Regular cardiac myocyte (primary cell): ENCODE results near the gene SNX21. TPM values are rescaled to one million over a fixed set of nuclear protein-coding genes. Genes with fewer than 3 reads are reported as not detected.

Experiments
- total RNA-seq: library from RNA; depleted of rRNA; stranded (reverse); fragments of >200 nt; gene quantifications from 2 replicates; pipeline ENCODE4 v1.2.3, GENCODE V29; 2014

The SNX21 gene, protein sequence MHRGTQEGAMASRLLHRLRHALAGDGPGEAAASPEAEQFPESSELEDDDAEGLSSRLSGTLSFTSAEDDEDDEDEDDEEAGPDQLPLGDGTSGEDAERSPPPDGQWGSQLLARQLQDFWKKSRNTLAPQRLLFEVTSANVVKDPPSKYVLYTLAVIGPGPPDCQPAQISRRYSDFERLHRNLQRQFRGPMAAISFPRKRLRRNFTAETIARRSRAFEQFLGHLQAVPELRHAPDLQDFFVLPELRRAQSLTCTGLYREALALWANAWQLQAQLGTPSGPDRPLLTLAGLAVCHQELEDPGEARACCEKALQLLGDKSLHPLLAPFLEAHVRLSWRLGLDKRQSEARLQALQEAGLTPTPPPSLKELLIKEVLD
- 33.4 and 44.0 TPM in 2 replicates for total RNA-seq

DNA sequence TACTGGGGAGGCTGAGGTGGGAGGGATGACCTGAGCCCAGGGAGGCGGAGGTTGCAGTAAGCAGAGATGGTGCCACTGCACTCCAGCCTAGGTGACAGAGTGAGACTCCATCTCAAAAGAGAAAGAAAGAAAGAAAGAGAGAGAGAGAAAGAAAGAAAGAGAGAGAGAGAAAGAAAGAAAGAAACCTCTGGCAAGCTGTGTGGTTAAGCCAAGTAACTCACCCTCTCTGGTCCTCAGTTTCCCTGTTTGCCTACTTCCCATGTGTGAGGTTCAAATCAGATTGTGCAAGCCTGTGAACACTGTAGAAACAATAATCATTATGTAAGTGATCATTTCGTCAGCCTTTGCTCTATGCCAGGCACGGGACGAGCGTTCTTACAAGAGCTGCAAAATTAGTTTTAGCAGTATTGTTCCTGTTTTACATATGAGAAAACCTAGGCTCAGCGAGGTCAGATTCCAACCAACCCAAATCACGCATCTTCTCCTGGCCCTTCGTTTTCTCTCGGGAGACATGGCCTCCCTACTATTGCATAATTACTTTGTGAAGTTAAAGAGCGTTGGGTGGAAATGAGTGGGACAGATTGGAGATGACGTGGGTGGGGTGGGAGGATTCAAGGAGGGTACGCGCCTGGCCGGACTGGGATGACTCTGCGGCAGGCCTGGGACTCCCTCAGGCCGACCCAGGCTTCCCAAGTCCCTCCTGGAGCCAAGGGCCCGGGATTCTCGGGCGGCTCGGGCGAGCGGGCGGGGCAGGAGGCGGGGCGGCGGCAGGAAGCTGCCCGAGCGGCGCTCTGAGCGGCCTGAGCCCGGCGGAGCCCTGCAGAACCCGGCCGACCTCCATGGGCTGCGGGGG is at the start of gene SNX21:
Gene SNX21, plus strand, starts transcription at position 770 of the 853 bp plus-strand sequence. CDS start 121 bp downstream, outside the sequence.

DNA sequence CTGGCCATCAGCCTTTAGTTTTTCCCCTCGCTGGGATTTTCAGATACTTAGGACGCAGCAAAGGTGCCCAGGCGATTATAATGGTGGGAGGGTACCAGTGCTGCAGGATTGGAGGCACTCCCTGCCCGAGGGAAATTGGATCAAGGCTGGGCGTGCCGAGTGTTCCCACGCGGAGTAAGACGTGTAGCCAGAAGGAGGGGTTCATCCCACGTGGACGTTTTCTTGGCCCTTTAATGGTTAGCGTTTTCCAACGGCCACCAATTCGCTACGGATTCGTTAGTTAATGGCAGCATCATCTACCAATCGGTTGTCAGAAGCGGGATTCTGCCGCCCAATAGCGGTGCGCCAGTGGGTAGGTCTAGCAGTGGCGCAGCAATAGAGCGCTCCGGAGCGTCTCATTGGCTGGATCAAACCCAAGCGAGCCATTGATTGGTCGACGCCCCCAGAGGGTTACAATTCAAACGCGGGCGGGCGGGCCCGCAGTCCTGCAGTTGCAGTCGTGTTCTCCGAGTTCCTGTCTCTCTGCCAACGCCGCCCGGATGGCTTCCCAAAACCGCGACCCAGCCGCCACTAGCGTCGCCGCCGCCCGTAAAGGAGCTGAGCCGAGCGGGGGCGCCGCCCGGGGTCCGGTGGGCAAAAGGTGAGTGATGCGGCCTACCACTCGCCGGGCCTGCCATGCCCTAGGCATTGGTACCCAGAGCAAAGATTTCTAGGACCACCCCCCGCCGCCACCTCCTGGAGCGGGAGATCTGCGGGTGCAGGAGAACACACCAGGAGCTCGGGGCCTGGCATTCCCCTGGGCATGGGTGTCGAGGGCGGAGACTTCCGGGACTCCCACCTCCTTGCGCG is 21.2 kb upstream of the SNX21 start, which contains the start of gene UBE2C:
Gene UBE2C, plus strand, starts transcription at position 488 of the 849 bp plus-strand sequence. Its CDS starts 52 bp downstream, at position 540.

DNA sequence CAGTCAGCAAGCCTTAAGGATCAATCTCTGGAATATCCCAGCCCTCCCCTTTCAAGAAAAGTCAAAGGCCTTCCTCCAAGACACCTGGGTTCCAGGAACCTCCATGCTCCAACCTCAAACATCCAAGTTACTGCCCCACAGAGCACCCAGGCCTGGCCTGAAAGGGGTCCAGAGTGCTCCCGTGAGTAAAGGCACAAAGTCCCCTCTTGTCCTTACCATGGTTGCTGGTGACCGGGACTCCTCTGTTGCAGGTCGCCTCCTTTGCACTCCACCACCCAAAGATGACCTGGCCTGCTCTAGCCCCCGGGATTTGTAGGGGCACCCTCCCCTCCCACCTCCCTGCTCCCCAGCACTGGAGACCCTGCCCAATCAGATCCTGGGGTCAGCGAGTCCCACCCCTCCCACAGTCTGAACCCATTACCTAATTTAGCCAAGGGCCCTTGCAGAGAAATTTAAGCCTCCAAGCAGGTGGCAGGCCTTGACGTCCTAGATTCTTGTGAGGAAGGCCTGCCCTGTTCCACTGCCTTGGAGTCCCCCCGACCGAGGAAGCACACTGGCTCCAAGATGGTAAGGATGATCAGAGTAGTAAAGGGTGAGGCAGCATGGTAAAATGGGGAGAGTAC is 6.5 kb upstream of the SNX21 start, which contains the start of gene TNNC2:
Gene TNNC2, minus strand, starts transcription at position 283 of the 623 bp plus-strand sequence. Its CDS starts 64 bp downstream, at position 219.

DNA sequence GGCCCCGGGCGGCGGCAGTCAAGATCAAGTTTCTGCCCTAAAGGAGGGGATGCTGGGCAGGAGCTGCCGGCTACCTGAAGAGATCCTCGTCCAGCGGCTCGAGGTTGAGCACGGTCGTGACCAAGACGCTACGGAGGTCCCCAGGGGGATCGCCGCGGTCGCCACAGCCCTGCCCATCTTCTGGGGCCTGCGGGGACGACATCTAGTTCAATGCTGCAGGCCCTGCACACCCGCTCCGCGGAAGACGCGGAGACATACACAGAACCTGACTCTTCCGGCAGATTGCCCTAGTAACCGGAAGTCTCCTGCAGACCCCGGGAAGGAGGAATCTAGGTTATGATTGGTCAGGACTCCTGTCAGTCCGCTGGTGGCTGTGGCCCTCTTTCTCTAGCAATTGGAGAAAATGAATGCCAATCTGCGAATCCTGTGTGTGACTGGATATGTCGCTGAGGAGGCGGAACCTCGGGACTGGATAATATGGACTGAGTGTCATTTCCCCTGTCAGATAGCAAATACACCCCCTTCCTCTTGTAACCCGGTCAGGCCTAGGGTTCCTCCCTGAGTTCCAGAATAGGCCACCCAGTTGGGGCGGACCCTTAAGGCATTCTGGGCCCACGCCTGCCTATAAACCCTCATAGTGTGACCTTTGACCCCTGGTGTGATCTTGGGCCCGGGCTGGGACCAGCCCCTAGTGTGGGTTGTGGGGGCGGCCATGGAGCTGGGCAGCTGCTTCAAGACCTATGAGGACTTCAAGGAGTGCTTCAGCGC is 23.7 kb downstream of the SNX21 start, which contains the start of the genes ACOT8 and ZSWIM3:
Gene ACOT8, minus strand, starts transcription at position 279 of the 768 bp plus-strand sequence. Its CDS starts 77 bp downstream, at position 202.
Gene ZSWIM3, plus strand, starts transcription at position 501 of the 768 bp plus-strand sequence. Its CDS starts 212 bp downstream, at position 713.

DNA sequence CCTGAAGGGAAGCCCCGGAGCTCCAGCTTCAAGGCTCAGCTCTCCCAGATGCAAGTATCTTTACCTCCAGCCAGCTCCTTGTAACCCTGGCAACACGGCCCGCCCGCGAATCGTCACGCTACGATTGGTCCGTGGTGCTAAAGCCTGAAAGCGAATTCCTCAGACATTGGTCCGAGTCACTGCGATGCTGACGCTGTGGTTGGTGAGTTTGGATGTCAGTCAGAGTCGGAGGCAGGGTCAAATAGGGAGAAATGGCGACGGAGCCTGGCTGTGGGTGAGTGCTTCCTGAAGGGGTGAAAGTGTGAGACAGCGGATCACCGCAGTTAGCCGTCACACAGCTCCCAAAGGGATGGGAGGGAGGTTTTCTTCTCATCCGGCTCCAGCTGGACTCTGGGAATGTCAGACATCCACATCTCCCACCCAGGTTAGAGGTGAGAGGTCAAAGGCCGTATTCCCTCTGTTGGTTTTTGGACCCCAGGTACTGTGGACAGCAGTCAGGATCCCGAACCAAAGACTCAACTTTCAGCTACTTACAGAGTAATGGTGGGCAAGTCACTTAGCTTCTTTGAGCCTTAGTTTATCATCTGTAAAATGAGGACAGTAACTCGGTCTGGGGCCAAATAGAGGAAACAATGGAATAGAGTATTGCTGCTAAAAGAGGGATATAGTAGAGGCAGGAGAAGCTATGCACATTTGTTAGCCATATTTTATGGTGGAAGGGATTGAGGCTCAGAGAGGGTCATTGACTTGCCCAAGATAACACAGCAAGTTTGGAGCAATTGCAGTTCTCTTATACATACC is 47.6 kb downstream of the SNX21 start, which contains the start of gene ZSWIM1:
Gene ZSWIM1, plus strand, starts transcription at position 240 of the 801 bp plus-strand sequence. CDS start 1,366 bp downstream, outside the sequence.

DNA sequence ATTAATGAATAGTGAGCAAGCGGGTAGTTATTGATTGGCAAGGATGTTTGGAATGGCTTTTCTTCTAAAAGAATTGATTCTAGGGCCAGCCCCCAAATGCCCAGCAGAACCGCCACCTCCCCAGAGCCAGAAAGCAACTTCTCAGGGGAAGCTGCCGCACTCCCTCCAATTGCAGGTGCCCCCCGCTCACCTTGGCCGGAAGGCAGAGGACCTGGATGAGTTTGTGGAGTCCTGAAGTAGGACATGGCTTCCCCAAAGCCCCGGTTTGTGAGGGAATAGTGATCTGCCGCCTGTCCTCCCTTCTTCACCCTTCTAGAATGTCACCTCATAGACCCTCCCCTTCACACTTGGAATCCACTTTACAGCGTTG is 53.7 kb downstream of the SNX21 start, which contains the start of gene SPATA25:
Gene SPATA25, minus strand, starts transcription at position 277 of the 370 bp plus-strand sequence. Its CDS starts 32 bp downstream, at position 245.

DNA sequence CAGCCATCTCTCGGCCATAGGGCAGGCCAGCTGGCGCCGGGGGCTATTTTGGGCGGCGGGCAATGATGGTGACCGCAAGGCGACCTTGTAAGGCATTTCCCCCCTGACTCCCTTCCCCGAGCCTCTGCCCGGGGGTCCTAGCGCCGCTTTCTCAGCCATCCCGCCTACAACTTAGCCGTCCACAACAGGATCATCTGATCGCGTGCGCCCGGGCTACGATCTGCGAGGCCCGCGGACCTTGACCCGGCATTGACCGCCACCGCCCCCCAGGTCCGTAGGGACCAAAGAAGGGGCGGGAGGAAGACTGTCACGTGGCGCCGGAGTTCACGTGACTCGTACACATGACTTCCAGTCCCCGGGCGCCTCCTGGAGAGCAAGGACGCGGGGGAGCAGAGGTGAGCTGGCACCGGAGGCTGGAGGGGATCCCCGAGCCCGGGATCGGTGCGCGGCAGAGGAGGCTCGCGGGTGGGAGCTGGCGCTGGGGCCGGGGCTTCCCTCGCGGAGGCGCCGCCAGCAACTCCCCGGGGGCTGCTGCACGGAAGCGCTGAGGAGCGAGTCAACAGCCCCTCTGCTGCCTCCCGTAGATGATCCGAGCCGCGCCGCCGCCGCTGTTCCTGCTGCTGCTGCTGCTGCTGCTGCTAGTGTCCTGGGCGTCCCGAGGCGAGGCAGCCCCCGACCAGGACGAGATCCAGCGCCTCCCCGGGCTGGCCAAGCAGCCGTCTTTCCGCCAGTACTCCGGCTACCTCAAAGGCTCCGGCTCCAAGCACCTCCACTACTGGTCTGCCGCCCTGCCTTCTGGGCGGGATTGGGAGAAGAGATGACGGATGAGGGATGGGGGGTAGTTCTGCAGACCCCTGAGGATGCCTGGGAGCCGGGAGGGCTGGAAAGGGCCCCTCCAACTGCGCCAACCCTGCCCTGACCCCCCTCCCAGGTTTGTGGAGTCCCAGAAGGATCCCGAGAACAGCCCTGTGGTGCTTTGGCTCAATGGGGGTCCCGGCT is 57.7 kb downstream of the SNX21 start, which contains the start of the genes CTSA and NEURL2:
Gene CTSA, plus strand, starts transcription at position 351 of the 999 bp plus-strand sequence. Its CDS starts 234 bp downstream, at position 585.
Gene NEURL2, minus strand, starts transcription at position 224 of the 999 bp plus-strand sequence. Its CDS starts 217 bp downstream, at position 7.

Other genes with a start within 250 kb of the SNX21 start
- not detected in 2 replicates for gene WFDC10A, start 204.1 kb upstream of the SNX21 start, total RNA-seq
- gene WFDC9, start 202.5 kb upstream of the SNX21 start, total RNA-seq = not detected in 2 replicates
- not detected in 2 replicates for gene WFDC11, start 163.6 kb upstream of the SNX21 start, total RNA-seq
- gene WFDC13, start 131.8 kb upstream of the SNX21 start, total RNA-seq = not detected in 2 replicates
- not detected in 2 replicates for gene WFDC10B, start 128.8 kb upstream of the SNX21 start, total RNA-seq
- not detected in 2 replicates for gene SPINT4, start 111.5 kb upstream of the SNX21 start, total RNA-seq
- 0.19 and 0.56 TPM in 2 replicates for gene WFDC3, start 41.9 kb upstream of the SNX21 start, total RNA-seq
- 8.7 and 25.9 TPM in 2 replicates for gene DNTTIP1, start 41.8 kb upstream of the SNX21 start, total RNA-seq
- 7.9 and 46.4 TPM in 2 replicates for gene UBE2C, start 21.2 kb upstream of the SNX21 start, total RNA-seq
- gene TNNC2, start 6.5 kb upstream of the SNX21 start, total RNA-seq = 0.56 TPM in 1 of 2 replicates, not detected in the other
- 33.4 and 35.5 TPM in 2 replicates for gene ACOT8, start 23.6 kb downstream of the SNX21 start, total RNA-seq
- 3.7 and 5.4 TPM in 2 replicates for gene ZSWIM3, start 23.8 kb downstream of the SNX21 start, total RNA-seq
- 3.4 and 4.4 TPM in 2 replicates for gene ZSWIM1, start 47.4 kb downstream of the SNX21 start, total RNA-seq
- gene SPATA25, start 53.8 kb downstream of the SNX21 start, total RNA-seq = 0.19 and 0.28 TPM in 2 replicates
- gene NEURL2, start 57.4 kb downstream of the SNX21 start, total RNA-seq = 1.5 and 5.1 TPM in 2 replicates
- gene CTSA, start 57.5 kb downstream of the SNX21 start, total RNA-seq = 27.8 and 68.8 TPM in 2 replicates
- gene PLTP, start 78.4 kb downstream of the SNX21 start, total RNA-seq = 4.0 and 23.4 TPM in 2 replicates
- 5.9 and 6.7 TPM in 2 replicates for gene PCIF1, start 100.9 kb downstream of the SNX21 start, total RNA-seq
- gene ZNF335, start 138.4 kb downstream of the SNX21 start, total RNA-seq = 10.1 and 10.9 TPM in 2 replicates
- gene MMP9, start 175.1 kb downstream of the SNX21 start, total RNA-seq = not detected in 2 replicates
- gene SLC12A5, start 195.4 kb downstream of the SNX21 start, total RNA-seq = 0.85 TPM in 1 of 2 replicates, not detected in the other